K562 (cell line): ENCODE measurements around the gene TMEM184B. TPM values are rescaled to one million over a fixed set of nuclear protein-coding genes. Genes with fewer than 3 reads are reported as not detected.

Experiments used
- ATAC-seq: fragments of 200-7000 bp; cut with Tn5 transposase; 3 replicates; pipeline ENCODE4 v1.9.1; 2020; ENCODE audit warnings: moderate library complexity
- BruUV-seq: library from RNA; stranded (reverse); fragments of 400-500 nt; replicated peaks from 2 replicates; lab custom pipeline; 2021; lab: Mats Ljungman, UMichigan
- CTCF ChIA-PET: fragments of 300-600 bp; formaldehyde crosslinking; extraction: SDS; loops from one replicate; lab custom pipeline; 2021; ENCODE audit warnings: low intra/inter-chr PET ratio; lab: Yijun Ruan, JAX
- POLR2A ChIA-PET: fragments of 300-600, 350-650 bp; sonication (Branson Sonifier 250); formaldehyde crosslinking; extraction: SDS; loops from one replicate; lab custom pipeline; 2021; ENCODE audit warnings: antibody characterized with exemption, inconsistent platforms; lab: Yijun Ruan, JAX
- DNase-seq, 4 experiments: peaks; one replicate each; pipeline versions ENCODE4 v3.0.0 to v3.0.0-alpha.2; 2011 to 2018; ENCODE audit warnings: low spot score in 3 of 4, mixed read lengths in 3 of 4; ENCODE audit errors: extremely low read depth in 1 of 4
- FAIRE-seq: peaks from 2 replicates; lab custom pipeline; 2011; peaks lifted over from hg19 to GRCh38; lab: Jason Lieb, UNC
- H2AFZ ChIP-seq: 2 replicates; pipeline ENCODE4 v1.6.0; 2011; ENCODE audit warnings: low read depth, low read length, control low read depth, inconsistent platforms
- H3K27ac ChIP-seq: fragments of 200-600 bp; 3 replicates; pipeline ENCODE4 v1.8.0; 2011; ENCODE audit warnings: low read depth, mild to moderate bottlenecking, control low read depth, inconsistent platforms, low read length, moderate library complexity, mixed read lengths; ENCODE audit errors: extremely low read depth
- H3K27me3 ChIP-seq, 2 experiments: fragments of 300-600 bp in 1 of 2; 2 replicates in 1 of 2; 3 replicates in 1 of 2; pipeline versions ENCODE4 v1.6.0 to v1.8.0; 2011; ENCODE audit warnings: inconsistent platforms in 2 of 2, low read length in 2 of 2, mild to moderate bottlenecking in 1 of 2, mixed read lengths in 1 of 2, moderate library complexity in 1 of 2; ENCODE audit not compliant: control insufficient read depth in 2 of 2, insufficient read depth in 2 of 2
- H3K36me3 ChIP-seq: fragments of 300-600 bp; 3 replicates; pipeline ENCODE4 v1.8.0; 2011; ENCODE audit warnings: mild to moderate bottlenecking, low read length, inconsistent platforms; ENCODE audit not compliant: control insufficient read depth, insufficient read depth
- H3K4me1 ChIP-seq, 2 experiments: fragments of 200-600 bp in 1 of 2; replicated peaks in 1 of 2; 2 replicates in 1 of 2; 3 replicates in 1 of 2; pipeline versions ENCODE4 v1.5.1 to v1.8.0; 2011; ENCODE audit warnings: inconsistent platforms in 2 of 2, low read length in 2 of 2, mild to moderate bottlenecking in 1 of 2, mixed read lengths in 1 of 2, moderate library complexity in 1 of 2; ENCODE audit not compliant: control insufficient read depth in 2 of 2, insufficient read depth in 2 of 2
- H3K4me2 ChIP-seq: 2 replicates; pipeline ENCODE4 v1.6.1; 2011; ENCODE audit warnings: low read length, control low read depth, inconsistent platforms, mixed read lengths; ENCODE audit not compliant: insufficient read depth
- H3K4me3 ChIP-seq: fragments of 200-600 bp; sonication (generic), shearing (Covaris generic); 2 replicates; pipeline ENCODE4 v1.5.1; 2016; ENCODE audit warnings: control low read depth, inconsistent platforms
- H3K79me2 ChIP-seq: fragments of 200-600 bp; 3 replicates; pipeline ENCODE4 v1.8.0; 2011; ENCODE audit warnings: low read length, inconsistent platforms; ENCODE audit not compliant: control insufficient read depth, insufficient read depth
- H3K9ac ChIP-seq, 2 experiments: 2 replicates each; pipeline versions ENCODE4 v1.6.0 to v1.6.1; 2011; ENCODE audit warnings: low read depth in 2 of 2, low read length in 2 of 2, control low read depth in 1 of 2, inconsistent platforms in 1 of 2, mild to moderate bottlenecking in 1 of 2, mixed read lengths in 1 of 2; ENCODE audit not compliant: insufficient read depth in 1 of 2
- H3K9me1 ChIP-seq: one replicate; pipeline ENCODE4 v1.6.0; 2011; ENCODE audit warnings: inconsistent platforms, mild to moderate bottlenecking, low read length, moderate library complexity; ENCODE audit not compliant: control insufficient read depth, insufficient read depth
- H3K9me3 ChIP-seq: replicated peaks from 2 replicates; pipeline ENCODE4 v1.5.1; 2011; ENCODE audit warnings: low read depth, low read length, inconsistent platforms; ENCODE audit not compliant: control insufficient read depth, insufficient read depth
- H4K20me1 ChIP-seq: replicated peaks from 2 replicates; pipeline ENCODE4 v1.6.1; 2011; ENCODE audit warnings: low read length, inconsistent platforms, mixed read lengths; ENCODE audit not compliant: control insufficient read depth, insufficient read depth
- CHD1 ChIP-seq: fragments of 200-600 bp; sonication (generic); IDR thresholded peaks from one replicate; pipeline ENCODE4 v1.6.1; 2012; ENCODE audit warnings: mild to moderate bottlenecking, moderate library complexity, low read length, inconsistent platforms
- CREBBP ChIP-seq: IDR thresholded peaks from one replicate; pipeline ENCODE4 v1.6.1; 2012; ENCODE audit warnings: low read depth, mild to moderate bottlenecking, control low read depth, inconsistent platforms, low read length
- HDAC1 ChIP-seq, 2 experiments: fragments of 450-650 bp; IDR thresholded peaks; 2 replicates each; pipeline ENCODE4 v1.6.1; 2016 to 2017; ENCODE audit warnings: inconsistent platforms in 1 of 2, mild to moderate bottlenecking in 1 of 2, moderate library complexity in 1 of 2
- ILF3 ChIP-seq: fragments of 450-650 bp; IDR thresholded peaks from 2 replicates; pipeline ENCODE4 v1.6.1; 2018; ENCODE audit warnings: antibody characterized with exemption, mild to moderate bottlenecking, moderate library complexity, borderline replicate concordance
- JUN ChIP-seq, 2 experiments: sonication (generic) in 1 of 2; formaldehyde crosslinking in 1 of 2; IDR thresholded peaks; 2 replicates each; pipeline versions ENCODE4 v1.6.1 to v1.8.0; 2012 to 2022; ENCODE audit warnings: borderline replicate concordance in 2 of 2, mild to moderate bottlenecking in 2 of 2, improper control_type of control experiment in 1 of 2, low read depth in 1 of 2, low read length in 1 of 2, missing genetic modification reagents in 1 of 2
- SMARCC2 ChIP-seq: fragments of 450-650 bp; IDR thresholded peaks from 2 replicates; pipeline ENCODE4 v1.6.1; 2017; ENCODE audit warnings: antibody characterized with exemption, moderate library complexity, mild to moderate bottlenecking, low read depth
- SUPT5H ChIP-seq: fragments of 450-650 bp; IDR thresholded peaks from 2 replicates; pipeline ENCODE4 v1.6.1; 2016
- ZNF184 ChIP-seq: sonication (generic); formaldehyde crosslinking; IDR thresholded peaks from 2 replicates; pipeline ENCODE4 v1.5.0; 2020; ENCODE audit warnings: missing genetic modification reagents
- WGBS: fragments of 100-300 bp; shearing (Covaris generic); methylation state at CpG from one replicate; pipeline ENCODE4 v1.1.6; 2016; ENCODE audit warnings: low coverage, mixed read lengths; ENCODE audit not compliant: insufficient coverage; ENCODE audit errors: missing lambda C conversion rate; 5-methylcytosine and 5-hydroxymethylcytosine counted together
- in situ Hi-C: fragments of 300-500 bp; cut with MboI; formaldehyde crosslinking; loops from 4 replicates; pipeline ENCODE4 v1.15.0; 2018; ENCODE audit warnings: inconsistent platforms, mixed read lengths
- intact Hi-C: fragments of 100-400 bp; cut with micrococcal nuclease; formaldehyde crosslinking; loops from 2 replicates; pipeline ENCODE4 v1.14.2; 2022
- polyA plus RNA-seq, 8 experiments: library from polyadenylated mRNA; depleted of rRNA in 4 of 8; stranded (reverse) in 5 of 8; unstranded in 3 of 8; fragments of >200 nt; fragmentation: Nextera tagmentation in 2 of 8; fragmentation: Illumina TruSeq in 1 of 8; extraction: Ambion mirVana in 2 of 8; extraction: Trizol in 1 of 8; gene quantifications; 2 replicates each; pipeline versions ENCODE4 v1.2.1 to v1.2.3, GENCODE V29; 2011 to 2014; ENCODE audit warnings: inconsistent platforms in 1 of 8, missing spikeins in 1 of 8
- total RNA-seq, 7 experiments: library from RNA; depleted of rRNA in 6 of 7; stranded (reverse); fragments of >200 nt in 6 of 7; fragmentation: Illumina TruSeq in 2 of 7; extraction: Trizol in 2 of 7; gene quantifications; 2 replicates each; pipeline versions ENCODE4 v1.2.1 to v1.2.3, GENCODE V29; 2011 to 2021; ENCODE audit warnings: low replicate concordance in 1 of 7
- TF ChIP-seq, protein P1 (sequence below): sonication (generic); formaldehyde crosslinking; IDR thresholded peaks from 2 replicates; pipeline ENCODE4 v1.8.0; 2022; ENCODE audit warnings: missing genetic modification reagents, mild to moderate bottlenecking, moderate library complexity, borderline replicate concordance

TMEM184B gene
- total and polyA plus RNA-seq, 9 of the 15 experiments (the other 6 are each of a cell fraction or from before 2014, with no cell fraction given) = 0.31 to 25.1 (median 6.2) TPM

DNA sequence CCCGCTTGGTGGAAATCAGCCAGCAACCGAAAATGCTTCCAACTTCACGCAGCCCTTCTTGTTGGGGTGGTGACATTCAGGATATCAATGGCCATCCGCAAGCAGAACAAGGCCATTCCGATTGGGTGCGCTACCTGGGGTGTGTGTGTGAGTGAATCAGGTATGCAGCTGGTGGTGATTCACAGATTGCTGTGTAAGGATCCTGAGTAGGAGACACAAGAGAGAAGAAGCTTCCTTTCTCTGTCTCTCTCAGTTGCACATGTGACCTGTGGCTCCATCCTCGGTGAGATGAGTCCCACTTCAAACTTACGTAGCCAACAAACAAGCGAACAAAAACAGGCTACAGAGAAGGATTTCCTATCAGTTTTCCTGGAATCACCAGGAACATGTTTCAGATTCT lies 9.6 kb upstream of the TMEM184B start:
- no peak overlapping the region for H3K4me3 ChIP-seq
- TF ChIP-seq CREBBP = no peak
- TF ChIP-seq ILF3 = no peak
- TF ChIP-seq CHD1 = no peak
- TF ChIP-seq SMARCC2 = no peak
- TF ChIP-seq HDAC1 (IDR thresholded peaks at IDR 0.05) = no peak
- TF ChIP-seq SUPT5H = no peak
- TF ChIP-seq, protein P1, sequence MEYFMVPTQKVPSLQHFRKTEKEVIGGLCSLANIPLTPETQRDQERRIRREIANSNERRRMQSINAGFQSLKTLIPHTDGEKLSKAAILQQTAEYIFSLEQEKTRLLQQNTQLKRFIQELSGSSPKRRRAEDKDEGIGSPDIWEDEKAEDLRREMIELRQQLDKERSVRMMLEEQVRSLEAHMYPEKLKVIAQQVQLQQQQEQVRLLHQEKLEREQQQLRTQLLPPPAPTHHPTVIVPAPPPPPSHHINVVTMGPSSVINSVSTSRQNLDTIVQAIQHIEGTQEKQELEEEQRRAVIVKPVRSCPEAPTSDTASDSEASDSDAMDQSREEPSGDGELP (CRISPR knock-in tag) = no peak
- TF ChIP-seq JUN (IDR thresholded peaks at IDR 0.05; ENCODE audit: borderline replicate concordance, low read depth, low read length) = no peak
- TF ChIP-seq JUN (CRISPR knock-in tag; IDR thresholded peaks at IDR 0.05; ENCODE audit: borderline replicate concordance) = no peak
- no peak for TF ChIP-seq ZNF184 (CRISPR knock-in tag)
- TF ChIP-seq, all 486 proteins: peak for 0
- in situ Hi-C loops = no loop called here
- WGBS = 71% methylated on average over 8 of the region's 9 CpGs
- no peaks in the 10 kb centered on the region for H3K9me3 ChIP-seq
- no TSS peak for BruUV-seq
- H3K9ac ChIP-seq = peak overlapping the region in 1 of 2 experiments; percentile 5; a peak in 1 of 4 replicates
- no peak overlapping the region for H3K27ac ChIP-seq
- DNase-seq (no peak), ATAC-seq (no peak), FAIRE-seq (no peak)
- ChIA-PET CTCF (no interaction called here), POLR2A (interaction anchor here (0.6 to 1.7 kb wide), 2 partner anchors 10 to 614 kb away, joined by 3 to 5 read pairs; partner anchors contain the start of gene TMEM184B)
- intact Hi-C loops = no loop called here
- no peak overlapping the region for H3K4me2 ChIP-seq
- no peaks in the 10 kb centered on the region for H3K9me1 ChIP-seq
- peaks cover 13 to 25% of the 10 kb centered on the region in 2 experiments; a peak in 4 of 5 replicates for H3K4me1 ChIP-seq
- H3K27me3 ChIP-seq = no peaks in the 10 kb centered on the region
- H4K20me1 ChIP-seq = no peaks in the 10 kb centered on the region
- H2AFZ ChIP-seq = no peak overlapping the region
- no peaks in the 10 kb centered on the region for H3K79me2 ChIP-seq
- no peaks in the 10 kb centered on the region for H3K36me3 ChIP-seq
